ENCODE results near the gene KIAA1671. TPM values are rescaled to one million over a fixed set of nuclear protein-coding genes. Genes with fewer than 3 reads are reported as not detected.

The KIAA1671 gene
- total RNA-seq, 4 donors from 2014 or later: 7.3 to 15.1 (median 10.2) TPM

GRCh38 chr22:25187469-25187868 lies 235.0 kb downstream of the KIAA1671 start:
- no peak for TF ChIP-seq CTCF (IDR thresholded peaks at IDR 0.05; ENCODE audit: low read depth)

- no peak for TF ChIP-seq CTCF (IDR thresholded peaks at IDR 0.05; ENCODE audit: low read depth)
These were observed 239.9 kb downstream of the KIAA1671 start for GRCh38 chr22:25192406-25192805.

- no peak for TF ChIP-seq CTCF (IDR thresholded peaks at IDR 0.05; ENCODE audit: low read depth)
These were observed 240.6 kb downstream of the KIAA1671 start for GRCh38 chr22:25193130-25193529.

GRCh38 chr22:25193548-25193947 lies 241.0 kb downstream of the KIAA1671 start:
- TF ChIP-seq CTCF (IDR thresholded peaks at IDR 0.05; ENCODE audit: low read depth): no peak

GRCh38 chr22:25196326-25196725 lies 243.8 kb downstream of the KIAA1671 start:
- no peak for TF ChIP-seq CTCF (IDR thresholded peaks at IDR 0.05; ENCODE audit: low read depth)

GRCh38 chr22:25197340-25197739 lies 244.8 kb downstream of the KIAA1671 start:
- no peak for TF ChIP-seq CTCF (IDR thresholded peaks at IDR 0.05; ENCODE audit: low read depth)

- TF ChIP-seq CTCF (IDR thresholded peaks at IDR 0.05; ENCODE audit: low read depth): no peak
These were observed 247.4 kb downstream of the KIAA1671 start, which contains the start of gene CRYBB3 for GRCh38 chr22:25199731-25200520. CRYBB3 (plus strand) TSS chr22:25199858; CDS start chr22:25201397, 1,539 bp downstream.

Data from subcutaneous adipose tissue (tissue), 4 donors.